Right lobe of liver (tissue), 4 donors: ENCODE results near the gene ATR.

Experiments
- CTCF ChIP-seq, 4 donors: fragments of 200-600 bp in 3 of 4; fragments of 450-650 bp in 1 of 4; IDR thresholded peaks; one replicate each; pipeline versions ENCODE4 v1.5.1 to v1.8.0; 2016 to 2022; ENCODE audit warnings: antibody characterized with exemption in 4 of 4, mild to moderate bottlenecking in 2 of 4
- POLR2A ChIP-seq: fragments of 450-650 bp; IDR thresholded peaks from one replicate; pipeline ENCODE4 v1.6.1; 2017; ENCODE audit warnings: antibody characterized with exemption, mild to moderate bottlenecking
- donor health status: DM: no; HTN: no; CAD: no.
- donor health status: DM: no; HTN: no; CAD: no.
- donor health status: DM: no; HTN: yes; CAD: no.

GRCh38 chr3:142542054-142542453, 36.5 kb downstream of the ATR start:
- TF ChIP-seq CTCF (IDR thresholded peaks at IDR 0.05) (no peak), POLR2A (no peak)
